ENCODE measurements around the gene LRR1. TPM values are rescaled to one million over a fixed set of nuclear protein-coding genes. Genes with fewer than 3 reads are reported as not detected.
"Not testable (repeated sequence)": the region's sequence is repeated elsewhere in the genome, so short reads cannot be mapped to it uniquely, and the experiment has no call there.

Gene LRR1
- total RNA-seq, 1 experiment from 2014 or later = 34.8 TPM

DNA sequence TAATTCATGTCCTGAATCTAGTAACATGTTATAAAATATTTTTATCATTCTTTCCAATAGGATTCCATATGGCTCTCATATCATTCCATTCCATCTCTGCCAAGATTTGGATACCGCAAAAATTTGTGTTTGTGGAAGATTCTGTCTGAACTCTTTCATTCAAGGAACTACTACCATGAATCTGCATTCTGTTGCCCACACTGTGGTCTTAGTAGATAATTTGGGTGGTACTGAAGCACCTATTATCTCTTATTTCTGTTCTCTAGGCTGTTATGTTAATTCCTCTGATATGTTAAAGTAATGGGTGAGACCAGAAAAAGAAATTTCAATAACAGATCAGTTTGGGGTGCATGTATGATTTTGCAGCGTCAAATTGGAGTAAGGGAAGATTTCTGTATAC is 15.5 kb downstream of the LRR1 start:
- Histone ChIP-seq H3K27me3 (replicated peaks; ENCODE audit: control insufficient read depth, insufficient read depth, low read length) (no peaks in the 10 kb centered on the region), H3K36me3 (ENCODE audit: control insufficient read depth, insufficient read depth, low read length) (no peaks in the 10 kb centered on the region), H3K9me3 (no peaks in the 10 kb centered on the region), H3K4me1 (peaks cover 8% of the 10 kb centered on the region; the same call in 1 of the 2 replicates), H3K4me3 (ENCODE audit: low read depth, low read length) (no peak overlapping the region)
- Mint-ChIP-seq H3K36me3 (ENCODE audit: insufficient read depth, unreplicated experiment) (peaks cover 60% of the 10 kb centered on the region), H3K27me3 (ENCODE audit: insufficient read depth, unreplicated experiment) (no peaks in the 10 kb centered on the region), H3K27ac (ENCODE audit: unreplicated experiment) (no peak overlapping the region), H3K9me3 (ENCODE audit: unreplicated experiment) (no peaks in the 10 kb centered on the region), H3K4me3 (ENCODE audit: unreplicated experiment) (no peak overlapping the region), H3K4me1 (ENCODE audit: low read depth, unreplicated experiment) (peaks cover 16% of the 10 kb centered on the region)
- TF ChIP-seq, protein P1, sequence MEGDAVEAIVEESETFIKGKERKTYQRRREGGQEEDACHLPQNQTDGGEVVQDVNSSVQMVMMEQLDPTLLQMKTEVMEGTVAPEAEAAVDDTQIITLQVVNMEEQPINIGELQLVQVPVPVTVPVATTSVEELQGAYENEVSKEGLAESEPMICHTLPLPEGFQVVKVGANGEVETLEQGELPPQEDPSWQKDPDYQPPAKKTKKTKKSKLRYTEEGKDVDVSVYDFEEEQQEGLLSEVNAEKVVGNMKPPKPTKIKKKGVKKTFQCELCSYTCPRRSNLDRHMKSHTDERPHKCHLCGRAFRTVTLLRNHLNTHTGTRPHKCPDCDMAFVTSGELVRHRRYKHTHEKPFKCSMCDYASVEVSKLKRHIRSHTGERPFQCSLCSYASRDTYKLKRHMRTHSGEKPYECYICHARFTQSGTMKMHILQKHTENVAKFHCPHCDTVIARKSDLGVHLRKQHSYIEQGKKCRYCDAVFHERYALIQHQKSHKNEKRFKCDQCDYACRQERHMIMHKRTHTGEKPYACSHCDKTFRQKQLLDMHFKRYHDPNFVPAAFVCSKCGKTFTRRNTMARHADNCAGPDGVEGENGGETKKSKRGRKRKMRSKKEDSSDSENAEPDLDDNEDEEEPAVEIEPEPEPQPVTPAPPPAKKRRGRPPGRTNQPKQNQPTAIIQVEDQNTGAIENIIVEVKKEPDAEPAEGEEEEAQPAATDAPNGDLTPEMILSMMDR (IDR thresholded peaks at IDR 0.05; ENCODE audit: insufficient read depth in 1 of 2, low read depth in 1 of 2, low read length in 1 of 2, severe bottlenecking in 1 of 2, unreplicated experiment in 1 of 2) = no peak
- no TSS peak for BruUV-seq (replicated peaks)
- intact Hi-C loops (cut with micrococcal nuclease; ENCODE audit: unreplicated experiment) = no loop called here
- no peak for DNase-seq
- ChIA-PET CTCF (no interaction called here), POLR2A (no interaction called here)

DNA sequence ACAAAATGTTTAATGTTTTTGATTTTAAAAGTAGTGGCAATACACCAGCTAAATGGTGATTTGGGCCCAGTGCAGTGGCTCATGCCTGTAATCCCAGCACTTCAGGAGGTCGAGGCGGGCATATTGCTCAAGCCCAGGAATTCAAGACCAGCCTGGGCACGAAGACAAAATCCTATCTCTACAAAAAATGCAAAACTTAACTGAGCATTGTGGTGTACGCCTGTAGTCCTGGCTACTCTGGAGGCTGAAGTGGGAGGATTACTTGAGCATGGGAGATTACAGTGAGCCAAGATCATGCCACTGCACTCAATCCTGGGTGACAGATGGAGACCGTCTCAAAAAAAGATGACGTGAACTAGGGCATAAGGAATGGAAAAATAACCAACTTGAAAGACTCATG is 17.0 kb downstream of the LRR1 start:
- Mint-ChIP-seq H3K27ac (ENCODE audit: unreplicated experiment) (no peak overlapping the region), H3K4me1 (ENCODE audit: low read depth, unreplicated experiment) (peaks cover 16% of the 10 kb centered on the region), H3K9me3 (ENCODE audit: unreplicated experiment) (no peaks in the 10 kb centered on the region), H3K27me3 (ENCODE audit: insufficient read depth, unreplicated experiment) (no peaks in the 10 kb centered on the region), H3K36me3 (ENCODE audit: insufficient read depth, unreplicated experiment) (peaks cover 60% of the 10 kb centered on the region), H3K4me3 (ENCODE audit: unreplicated experiment) (no peak overlapping the region)
- H3K36me3 ChIP-seq (ENCODE audit: control insufficient read depth, insufficient read depth, low read length) = no peaks in the 10 kb centered on the region
- BruUV-seq (replicated peaks) = no TSS peak
- intact Hi-C loops (cut with micrococcal nuclease; ENCODE audit: unreplicated experiment) = no loop called here
- ChIA-PET POLR2A (no interaction called here), CTCF (no interaction called here)
- H3K9me3 ChIP-seq = no peaks in the 10 kb centered on the region
- no peak for DNase-seq
- TF ChIP-seq, protein P1 (IDR thresholded peaks at IDR 0.05; ENCODE audit: insufficient read depth in 1 of 2, low read depth in 1 of 2, low read length in 1 of 2, severe bottlenecking in 1 of 2, unreplicated experiment in 1 of 2) = no peak
- peaks cover 8% of the 10 kb centered on the region; the same call in 1 of the 2 replicates for H3K4me1 ChIP-seq
- H3K27me3 ChIP-seq (replicated peaks; ENCODE audit: control insufficient read depth, insufficient read depth, low read length) = no peaks in the 10 kb centered on the region
- H3K4me3 ChIP-seq (ENCODE audit: low read depth, low read length) = no peak overlapping the region

DNA sequence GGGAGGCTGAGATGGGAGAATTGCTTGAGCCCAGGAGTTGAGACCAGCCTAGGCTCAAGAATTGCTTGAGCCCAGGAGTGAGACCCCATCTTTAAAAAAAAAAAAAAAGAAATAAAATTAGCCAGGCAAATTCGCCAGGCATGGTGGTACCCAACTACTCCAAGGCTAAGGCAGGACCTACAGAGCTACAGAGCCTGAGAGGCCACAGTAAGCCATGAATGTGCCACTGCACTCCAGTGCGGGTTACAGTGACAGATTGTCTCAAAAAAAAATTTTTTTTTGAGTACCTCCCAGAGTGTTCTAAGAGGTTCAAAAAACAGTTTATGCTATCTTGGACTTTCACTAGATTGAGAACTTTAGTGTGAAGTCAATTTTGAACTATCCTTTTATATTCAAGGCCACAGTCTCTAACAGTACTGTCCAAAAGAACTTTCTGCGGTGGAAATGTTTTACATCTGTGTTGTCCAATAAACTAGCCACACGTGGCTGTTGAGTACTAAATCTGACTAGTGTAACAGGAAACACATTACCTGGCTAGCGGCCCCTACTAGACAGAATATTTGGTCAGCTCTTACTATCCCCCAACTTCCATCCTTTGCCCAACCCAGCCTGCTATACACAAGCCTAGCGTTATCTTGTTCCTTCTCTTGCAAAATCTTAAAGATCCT is 19.2 kb downstream of the LRR1 start:
- intact Hi-C loops (cut with micrococcal nuclease; ENCODE audit: unreplicated experiment) = no loop called here
- Histone ChIP-seq H3K4me1 (peaks cover 14% of the 10 kb centered on the region), H3K36me3 (ENCODE audit: control insufficient read depth, insufficient read depth, low read length) (no peaks in the 10 kb centered on the region), H3K9me3 (no peaks in the 10 kb centered on the region), H3K4me3 (ENCODE audit: low read depth, low read length) (no peak overlapping the region), H3K27me3 (replicated peaks; ENCODE audit: control insufficient read depth, insufficient read depth, low read length) (no peaks in the 10 kb centered on the region)
- H3K27ac Mint-ChIP-seq (ENCODE audit: unreplicated experiment) = peak overlapping the region; percentile 93
- H3K27me3 Mint-ChIP-seq (ENCODE audit: insufficient read depth, unreplicated experiment) = no peaks in the 10 kb centered on the region
- H3K4me1 Mint-ChIP-seq (ENCODE audit: low read depth, unreplicated experiment) = peaks cover 16% of the 10 kb centered on the region
- DNase-seq = no peak
- POLR2A ChIA-PET = no interaction called here
- no TSS peak for BruUV-seq (replicated peaks)
- H3K4me3 Mint-ChIP-seq (ENCODE audit: unreplicated experiment) = peak overlapping the region; percentile 36
- CTCF ChIA-PET = interaction anchor here (1.0 kb wide), 1 partner anchor 156 kb away, joined by 3 read pairs; no protein-coding TSS in a partner anchor
- no peaks in the 10 kb centered on the region for H3K9me3 Mint-ChIP-seq (ENCODE audit: unreplicated experiment)
- TF ChIP-seq, protein P1 (IDR thresholded peaks at IDR 0.05; ENCODE audit: insufficient read depth in 1 of 2, low read depth in 1 of 2, low read length in 1 of 2, severe bottlenecking in 1 of 2, unreplicated experiment in 1 of 2) = no peak
- H3K36me3 Mint-ChIP-seq (ENCODE audit: insufficient read depth, unreplicated experiment) = peaks cover 74% of the 10 kb centered on the region

DNA sequence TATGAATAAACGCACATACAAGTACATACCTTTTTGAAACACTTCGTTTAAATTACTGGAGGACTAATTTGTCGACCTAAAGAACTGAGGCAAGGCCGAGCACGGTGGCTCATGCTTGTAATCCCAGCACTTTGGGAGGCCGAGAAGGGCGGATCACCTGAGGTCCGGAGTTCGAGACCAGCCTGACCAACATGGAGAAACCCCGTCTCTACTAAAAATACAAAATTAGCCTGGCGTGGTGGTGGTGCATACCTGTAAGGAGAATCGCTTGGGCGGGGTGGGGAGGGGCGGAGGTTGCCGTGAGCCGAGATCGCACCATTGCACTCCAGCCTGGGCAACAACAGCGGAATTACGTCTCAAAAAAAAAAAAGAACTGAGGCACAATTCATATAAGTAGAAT is 20.5 kb downstream of the LRR1 start:
- H3K9me3 ChIP-seq; DNase-seq; H3K9me3 Mint-ChIP-seq (ENCODE audit: unreplicated experiment); intact Hi-C loops (cut with micrococcal nuclease; ENCODE audit: unreplicated experiment); H3K27me3 ChIP-seq (replicated peaks; ENCODE audit: control insufficient read depth, insufficient read depth, low read length); BruUV-seq (replicated peaks); H3K27me3 Mint-ChIP-seq (ENCODE audit: insufficient read depth, unreplicated experiment); H3K36me3 ChIP-seq (ENCODE audit: control insufficient read depth, insufficient read depth, low read length): not testable (repeated sequence)
- ChIA-PET POLR2A (interaction anchor here (2.7 kb wide), 1 partner anchor 15 kb away, joined by 28 read pairs; no protein-coding TSS in a partner anchor), CTCF (interaction anchor here (2.0 kb wide), 1 partner anchor 15 kb away, joined by 12 read pairs; the partner anchor contains the start of gene DNAAF2)
- H3K4me3 Mint-ChIP-seq (ENCODE audit: unreplicated experiment) = peak overlapping the region; percentile 91
- H3K27ac Mint-ChIP-seq (ENCODE audit: unreplicated experiment) = peak overlapping the region; percentile 93
- Histone ChIP-seq H3K4me3 (ENCODE audit: low read depth, low read length) (peak overlapping the region; percentile 84), H3K4me1 (peaks cover 27% of the 10 kb centered on the region)
- peaks cover 75% of the 10 kb centered on the region for H3K36me3 Mint-ChIP-seq (ENCODE audit: insufficient read depth, unreplicated experiment)
- H3K4me1 Mint-ChIP-seq (ENCODE audit: low read depth, unreplicated experiment) = peaks cover 16% of the 10 kb centered on the region
